HepG2 (cell line): ENCODE results near the gene HLF.

Source experiments
- CREB1 ChIP-seq, 2 experiments: fragments of 450-650 bp in 1 of 2; IDR thresholded peaks; 2 replicates each; pipeline ENCODE4 v1.6.1; 2016 to 2017; ENCODE audit warnings: control low read depth in 1 of 2, mild to moderate bottlenecking in 1 of 2, missing compliant biosample characterization in 1 of 2, missing genetic modification characterization in 1 of 2
- ZNF335 ChIP-seq: sonication (generic); formaldehyde crosslinking; IDR thresholded peaks from 2 replicates; pipeline ENCODE4 v1.4.0; 2020; ENCODE audit warnings: missing genetic modification reagents

DNA sequence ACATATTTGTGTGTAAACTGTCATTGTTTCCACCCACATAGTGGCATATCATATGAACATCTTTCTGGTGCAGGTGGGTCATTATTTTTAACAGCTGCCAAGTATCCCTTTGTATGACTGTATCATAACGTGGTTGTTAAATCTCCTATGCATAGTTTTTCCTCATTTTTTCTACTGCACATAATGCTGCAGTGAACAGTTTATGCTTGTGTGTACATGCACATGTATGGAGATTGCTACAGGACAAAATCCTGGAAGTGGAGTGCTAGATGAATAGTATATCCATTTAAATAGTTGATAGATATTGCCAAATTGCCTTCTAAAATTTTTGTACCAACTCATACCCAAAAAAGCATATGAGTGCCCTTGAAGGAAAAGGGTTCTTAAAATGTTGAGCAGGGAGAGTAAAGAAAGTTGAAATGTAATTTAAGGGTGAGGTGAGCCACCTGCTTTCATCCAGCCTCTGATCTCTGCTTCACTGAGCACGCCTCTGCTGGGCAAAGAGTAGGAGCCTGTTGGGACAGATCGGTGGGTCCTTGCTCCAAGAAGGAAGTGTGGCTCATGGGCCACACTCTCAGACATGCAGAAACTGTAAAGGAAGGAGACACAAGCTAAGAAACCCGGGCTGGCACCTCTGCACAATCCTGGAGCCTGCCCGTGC, 55.3 kb downstream of the HLF start:
- TF ChIP-seq ZNF335 (CRISPR knock-in tag) (no peak), CREB1 (IDR thresholded peaks at IDR 0.05) (no peak), CREB1 (CRISPR knock-in tag; IDR thresholded peaks at IDR 0.05) (no peak)
